NCI-H446 treated with DMSO at 0.1 percent for 48 hours (cell line): ENCODE measurements around the gene TANGO2.

ENCODE experiments used
- DNase-seq: peaks from one replicate; lab custom pipeline; 2025; lab: John Stamatoyannopoulos, UW

TANGO2 gene, protein sequence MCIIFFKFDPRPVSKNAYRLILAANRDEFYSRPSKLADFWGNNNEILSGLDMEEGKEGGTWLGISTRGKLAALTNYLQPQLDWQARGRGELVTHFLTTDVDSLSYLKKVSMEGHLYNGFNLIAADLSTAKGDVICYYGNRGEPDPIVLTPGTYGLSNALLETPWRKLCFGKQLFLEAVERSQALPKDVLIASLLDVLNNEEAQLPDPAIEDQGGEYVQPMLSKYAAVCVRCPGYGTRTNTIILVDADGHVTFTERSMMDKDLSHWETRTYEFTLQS

DNA sequence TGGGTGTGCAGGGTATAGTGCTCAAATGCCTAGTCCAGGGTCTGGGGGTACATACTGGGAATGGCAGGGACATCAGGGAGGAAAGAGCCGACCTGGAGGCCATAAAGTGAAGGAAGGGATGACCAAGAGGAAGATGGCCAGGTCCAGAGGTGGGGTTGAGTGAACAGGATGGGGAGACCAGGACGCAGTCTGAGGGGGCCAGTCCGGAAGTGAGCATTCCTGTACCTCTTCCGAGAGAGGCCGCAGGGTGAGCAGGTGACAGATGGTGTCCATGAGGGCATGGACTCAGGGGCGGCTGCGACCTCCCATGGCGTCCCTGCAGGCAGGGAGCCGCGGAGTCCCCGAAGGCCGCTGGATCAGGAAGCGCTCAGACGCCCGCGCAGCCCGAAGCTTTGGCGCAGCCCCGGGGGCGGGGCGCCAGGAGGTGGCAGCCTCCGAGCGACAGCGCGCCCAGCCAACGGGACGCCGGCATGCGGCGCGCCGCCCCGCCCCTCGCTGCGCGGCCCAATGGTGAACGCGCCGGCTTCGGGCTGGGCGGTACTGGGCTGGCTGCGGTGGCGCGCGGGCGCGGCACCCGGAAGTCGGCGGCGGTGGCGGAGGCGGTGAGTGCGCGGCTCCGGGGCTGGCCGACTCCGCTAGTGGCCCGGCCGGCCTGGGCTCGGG is at the start of gene TANGO2:
Gene TANGO2 (plus strand): TSS at position 578 of the 663 bp plus-strand sequence. CDS start 15,689 bp downstream, outside the sequence.
- peak; percentile 73 for DNase-seq

DNA sequence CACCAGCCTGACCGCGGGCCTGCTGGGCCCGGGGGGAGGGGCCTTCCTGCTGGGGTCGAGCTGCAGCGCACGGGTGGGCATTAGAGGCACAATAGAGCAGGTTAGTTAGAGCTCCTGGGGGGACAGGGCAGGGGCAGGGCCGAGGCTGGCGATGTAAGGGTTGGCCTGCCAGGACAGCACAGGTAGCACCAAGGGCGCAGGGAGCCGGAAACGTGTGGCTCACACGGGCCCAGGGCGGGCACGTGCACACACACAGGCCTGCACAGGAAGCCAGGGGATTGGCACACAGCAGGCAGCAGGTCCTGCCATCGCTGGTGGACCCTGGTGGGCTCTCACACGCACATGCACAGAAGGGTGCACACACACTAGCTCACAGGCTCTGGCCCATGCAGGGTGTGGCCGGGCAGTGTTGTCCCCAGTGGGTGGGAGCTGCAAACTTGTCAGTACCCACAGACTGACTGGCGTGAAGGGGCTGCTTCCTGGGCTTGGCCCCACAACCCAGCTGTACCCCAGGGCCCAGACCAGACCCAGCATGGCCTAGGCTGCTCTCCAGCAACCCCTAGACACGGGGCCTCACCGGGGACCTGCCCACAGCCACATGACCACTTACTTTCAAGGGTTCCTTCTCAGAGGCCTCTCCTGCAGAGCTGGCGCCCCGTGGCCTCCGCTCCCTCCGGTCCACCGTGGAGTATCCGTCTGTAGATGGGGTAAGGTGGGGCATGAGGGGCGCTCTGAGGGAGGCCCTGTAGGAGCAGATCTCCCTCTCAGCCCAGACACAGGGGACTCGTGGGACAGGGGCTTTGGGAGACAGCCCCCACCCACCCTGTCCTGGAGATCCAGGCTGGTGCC is 49.4 kb upstream of the TANGO2 start:
- no peak for DNase-seq

DNA sequence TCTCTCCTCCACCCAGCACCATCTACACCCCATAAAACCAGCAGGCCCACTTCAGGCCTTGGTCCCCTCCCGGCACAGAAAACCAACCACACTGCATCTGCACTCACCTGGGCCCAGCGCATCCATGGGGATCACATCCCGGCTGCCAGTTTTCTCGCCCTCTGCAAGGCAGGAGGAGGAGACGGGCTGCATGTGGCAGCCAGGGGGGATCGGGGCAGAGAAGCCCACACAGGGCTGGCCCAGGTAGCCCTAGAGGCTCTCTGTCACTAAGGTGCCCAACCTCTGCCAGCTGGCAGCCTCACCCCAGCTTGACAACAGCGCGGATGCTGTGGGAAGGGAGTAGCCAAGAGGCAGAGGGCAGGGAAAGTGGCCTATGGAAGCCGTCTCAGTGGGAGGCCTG is 48.7 kb upstream of the TANGO2 start:
- no peak for DNase-seq

DNA sequence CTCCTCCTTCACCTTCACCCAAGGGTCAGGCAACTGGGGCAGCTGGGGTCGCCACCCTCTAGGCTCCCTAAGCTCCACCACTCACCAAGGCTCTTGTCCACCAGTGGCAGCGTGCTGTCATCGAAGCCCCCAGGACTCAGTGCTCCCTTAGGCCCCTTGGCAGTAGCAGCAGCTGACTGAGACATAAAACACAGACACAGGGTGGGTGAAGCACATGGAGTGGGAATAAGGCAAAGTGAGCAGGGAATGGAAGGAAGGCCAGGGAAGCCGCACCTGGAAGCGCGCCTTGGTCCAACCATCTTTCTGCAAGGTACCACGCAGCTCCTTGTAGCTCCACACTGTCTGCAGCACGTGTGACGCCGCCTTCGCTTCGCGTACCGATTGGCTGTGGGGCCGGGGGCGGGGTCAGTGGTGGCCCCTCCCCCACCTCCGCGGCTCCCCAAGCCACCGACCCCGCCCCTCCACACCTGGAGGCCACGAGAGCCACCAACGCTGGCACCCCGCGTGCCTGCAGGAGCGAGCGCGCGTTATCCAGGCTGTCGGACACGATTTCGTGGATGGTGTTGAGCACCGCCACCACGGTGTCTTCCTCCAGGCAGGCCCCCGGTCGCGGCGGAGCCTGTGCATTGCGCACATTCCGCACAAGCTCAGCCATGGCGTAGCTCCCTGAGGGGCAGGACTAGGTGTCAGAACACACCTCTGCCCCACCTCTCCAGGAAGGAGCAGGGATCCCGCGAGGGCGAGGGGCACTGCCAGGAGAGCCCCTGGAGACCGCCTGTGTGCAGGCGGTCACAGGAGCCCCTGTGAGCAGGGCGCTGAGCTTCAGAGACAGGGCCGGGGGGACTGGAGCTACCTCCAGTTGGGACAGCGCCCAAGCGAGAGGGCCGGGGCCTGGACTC is 48.0 kb upstream of the TANGO2 start:
- DNase-seq, result no peak

DNA sequence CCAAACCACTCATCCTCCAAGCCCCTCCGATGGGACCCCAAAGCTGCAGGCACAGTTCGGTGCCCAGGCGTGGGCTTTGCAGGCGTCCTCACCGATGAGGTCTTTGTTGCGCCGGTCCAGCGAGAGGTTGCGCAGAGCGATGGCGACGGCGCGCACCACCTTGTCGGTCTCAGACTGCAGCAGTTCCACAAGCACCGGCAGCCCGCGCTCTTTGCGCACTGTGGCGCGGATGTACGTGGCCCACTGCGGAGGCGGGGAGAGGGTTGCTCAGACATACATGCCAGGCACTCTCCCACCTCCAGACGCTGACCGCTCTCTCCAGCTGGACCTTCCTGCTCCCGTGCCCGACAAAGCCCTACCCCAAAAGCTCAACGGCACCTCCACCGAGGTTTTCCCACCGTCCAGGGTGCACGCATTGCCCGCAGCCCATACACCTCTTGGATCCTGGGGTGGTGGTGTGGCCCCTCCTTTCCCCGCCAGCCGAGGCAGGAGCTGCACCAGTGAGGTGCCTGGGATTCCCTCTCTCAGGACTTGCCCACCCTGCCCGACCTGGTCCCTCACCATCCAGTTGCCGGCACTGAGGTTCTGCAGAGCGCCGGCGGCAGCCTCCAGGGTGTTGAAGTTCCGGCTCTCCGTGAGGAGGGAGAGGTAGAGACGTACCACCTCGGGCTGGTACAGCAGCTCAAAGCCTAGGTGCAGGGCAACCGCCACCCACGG is 47.2 kb upstream of the TANGO2 start:
- no peak for DNase-seq

DNA sequence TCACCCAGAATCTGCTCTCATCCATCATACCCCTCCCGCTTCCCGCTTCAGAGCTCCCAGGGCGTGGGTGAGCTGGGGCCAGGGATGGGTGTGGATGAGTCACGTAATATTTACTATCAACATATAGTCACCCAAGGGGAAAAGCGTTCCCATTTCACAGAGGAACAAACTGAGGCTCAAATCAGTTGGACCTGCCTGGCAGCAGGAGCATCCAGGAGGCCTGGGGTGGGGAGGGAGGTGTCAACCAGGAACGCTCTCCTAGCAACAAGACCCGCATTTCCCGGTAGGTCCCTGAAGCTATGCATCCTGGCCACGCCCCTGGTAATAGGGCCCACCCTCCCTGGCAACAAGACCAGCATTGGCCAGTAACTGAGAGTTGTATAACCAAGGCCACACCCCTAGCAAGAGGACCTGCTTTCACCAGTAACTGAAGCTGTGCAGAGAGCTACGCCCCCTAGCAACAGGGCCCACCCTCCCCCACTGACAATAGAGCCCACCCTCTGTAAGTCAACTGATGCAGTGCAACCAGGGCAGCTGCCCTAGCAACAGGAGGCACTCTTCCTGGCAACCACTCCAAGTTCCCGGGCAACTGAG is 46.5 kb upstream of the TANGO2 start:
- DNase-seq, result peak; percentile 82

DNA sequence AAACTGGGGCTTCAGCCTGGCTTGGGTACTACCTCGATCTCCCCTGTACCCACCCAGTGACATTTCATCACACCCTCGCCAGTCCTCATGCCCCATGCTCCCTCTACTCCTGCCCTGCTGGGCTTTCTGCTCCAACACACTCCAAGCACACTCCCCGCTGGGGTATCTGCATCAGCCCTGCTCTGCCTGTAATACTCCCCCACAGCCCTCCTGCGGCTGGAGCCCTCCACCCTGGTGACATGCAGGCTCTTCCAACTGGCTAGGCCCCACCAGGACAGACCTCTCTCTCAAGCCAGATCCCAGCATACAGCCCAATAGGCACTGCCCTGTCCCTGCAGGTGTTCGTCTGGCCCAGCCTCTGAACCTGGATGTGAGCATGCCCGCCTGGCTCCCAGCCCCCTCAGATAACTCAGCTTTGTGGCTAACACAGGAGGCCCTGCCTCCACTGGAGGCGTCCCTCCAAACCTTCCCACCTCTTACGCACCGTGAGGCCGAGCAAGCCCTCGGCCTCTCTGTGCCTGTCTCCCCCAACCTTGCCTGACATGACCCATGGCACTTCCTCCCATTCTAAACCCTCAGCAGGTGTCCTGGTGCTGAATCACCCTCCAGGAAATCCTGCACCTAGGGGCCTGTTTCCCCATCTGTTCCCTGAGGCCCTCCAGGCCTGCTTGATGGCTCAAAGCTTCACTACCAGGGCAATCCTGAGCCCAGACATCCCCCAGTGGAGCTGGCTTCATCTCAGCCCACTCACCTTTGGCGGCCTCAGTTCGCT is 45.8 kb upstream of the TANGO2 start:
- no peak for DNase-seq

DNA sequence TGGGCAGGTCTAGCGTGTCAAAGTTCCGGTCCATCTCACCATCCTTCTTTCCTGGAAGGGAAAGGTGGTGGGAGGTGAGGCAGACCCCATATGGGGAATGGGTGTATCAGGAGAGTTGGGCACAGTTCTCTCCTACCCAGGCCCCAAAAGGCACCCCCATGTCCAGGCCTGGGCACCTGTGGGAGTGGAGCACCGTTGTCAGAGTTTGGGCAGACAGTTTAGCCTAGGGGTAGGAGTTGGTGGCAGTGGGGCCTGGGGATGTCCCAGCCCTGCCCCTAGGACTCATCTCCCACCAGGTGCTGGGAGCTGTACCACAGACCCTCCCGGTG is 45.2 kb upstream of the TANGO2 start:
- DNase-seq, result no peak

DNA sequence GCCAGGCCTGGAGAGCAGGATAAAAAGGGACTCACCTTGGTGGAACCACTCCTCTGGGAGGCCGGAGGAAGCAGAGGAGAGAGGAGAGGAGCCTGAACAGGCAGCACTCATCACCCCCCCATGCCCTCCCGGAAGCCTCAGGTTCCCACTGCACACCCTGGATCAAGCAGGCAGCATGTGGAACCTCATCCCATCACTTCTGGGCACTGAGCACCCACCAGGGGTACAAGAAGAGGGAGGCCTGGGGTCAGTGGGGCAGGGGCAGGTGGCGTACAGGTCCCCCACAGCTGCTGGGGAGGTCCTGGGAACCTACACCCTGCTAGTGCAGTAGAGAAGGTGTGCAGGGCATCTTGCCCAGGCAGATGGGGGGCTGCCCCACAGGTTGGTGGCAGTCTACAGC is 44.2 kb upstream of the TANGO2 start:
- no peak for DNase-seq

DNA sequence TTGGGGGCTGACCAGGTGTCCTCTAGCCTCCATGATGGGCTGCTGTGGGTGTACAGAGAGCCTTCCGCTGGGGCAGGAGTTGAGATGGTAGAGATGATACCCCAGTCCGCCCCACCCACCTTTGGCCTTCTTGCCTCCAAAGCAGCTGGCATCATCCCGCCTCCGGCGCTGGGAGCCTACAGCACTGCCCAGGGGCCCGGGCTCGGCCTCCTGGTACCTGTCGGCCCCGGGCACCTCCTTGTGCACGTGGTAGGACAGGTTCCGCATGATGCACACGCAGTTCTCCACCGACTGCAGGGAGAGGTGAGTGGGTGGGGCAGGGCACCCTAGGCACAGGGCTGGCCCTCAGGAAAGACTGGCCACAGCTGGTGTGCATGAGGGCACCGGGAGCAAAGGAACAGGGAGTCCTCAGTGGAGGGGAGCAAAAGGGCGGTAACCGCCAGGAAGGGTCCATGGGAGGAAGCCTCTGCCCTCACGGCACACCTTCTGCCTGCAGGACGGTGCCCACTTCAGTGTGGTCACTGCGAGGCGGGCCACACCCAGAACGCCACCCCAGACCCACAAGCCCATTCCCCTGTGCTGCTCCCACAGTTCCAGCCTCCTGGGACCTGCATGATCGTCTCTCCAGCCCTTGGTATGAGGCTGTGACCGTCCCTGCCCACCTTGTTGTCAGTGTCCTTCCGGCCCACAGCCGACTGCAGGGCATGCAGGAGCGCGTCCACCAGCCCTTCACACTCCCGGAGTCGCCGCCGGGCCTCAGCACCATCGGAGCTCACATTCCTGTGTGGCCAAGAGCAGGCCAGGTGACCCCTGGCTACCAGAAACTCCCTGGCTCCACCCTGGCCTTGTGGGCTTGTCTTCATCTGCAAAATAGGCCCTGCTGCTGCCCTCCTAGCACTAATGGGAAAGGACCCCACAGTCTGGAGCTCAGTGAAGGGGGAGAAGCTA is 43.3 kb upstream of the TANGO2 start:
- DNase-seq, result no peak

DNA sequence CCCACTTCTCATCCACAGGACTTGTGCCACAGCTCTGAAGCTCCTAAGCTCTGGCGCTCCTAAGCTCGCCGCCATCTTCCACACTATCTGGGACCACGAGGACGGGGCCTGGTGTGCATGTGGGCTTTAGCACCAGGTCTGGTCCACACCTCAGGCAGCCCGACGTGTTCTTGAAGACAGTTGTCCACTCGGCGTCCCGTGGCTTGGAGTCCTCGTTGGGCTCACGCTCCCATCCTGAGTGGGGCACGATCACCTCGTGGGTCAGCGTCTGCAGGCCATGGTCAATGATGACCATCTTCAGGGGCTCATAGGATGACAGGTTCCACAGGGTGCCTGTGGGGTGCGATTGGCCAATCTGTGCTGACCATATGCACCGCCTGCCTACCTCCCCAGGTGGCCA is 42.2 kb upstream of the TANGO2 start:
- no peak for DNase-seq

DNA sequence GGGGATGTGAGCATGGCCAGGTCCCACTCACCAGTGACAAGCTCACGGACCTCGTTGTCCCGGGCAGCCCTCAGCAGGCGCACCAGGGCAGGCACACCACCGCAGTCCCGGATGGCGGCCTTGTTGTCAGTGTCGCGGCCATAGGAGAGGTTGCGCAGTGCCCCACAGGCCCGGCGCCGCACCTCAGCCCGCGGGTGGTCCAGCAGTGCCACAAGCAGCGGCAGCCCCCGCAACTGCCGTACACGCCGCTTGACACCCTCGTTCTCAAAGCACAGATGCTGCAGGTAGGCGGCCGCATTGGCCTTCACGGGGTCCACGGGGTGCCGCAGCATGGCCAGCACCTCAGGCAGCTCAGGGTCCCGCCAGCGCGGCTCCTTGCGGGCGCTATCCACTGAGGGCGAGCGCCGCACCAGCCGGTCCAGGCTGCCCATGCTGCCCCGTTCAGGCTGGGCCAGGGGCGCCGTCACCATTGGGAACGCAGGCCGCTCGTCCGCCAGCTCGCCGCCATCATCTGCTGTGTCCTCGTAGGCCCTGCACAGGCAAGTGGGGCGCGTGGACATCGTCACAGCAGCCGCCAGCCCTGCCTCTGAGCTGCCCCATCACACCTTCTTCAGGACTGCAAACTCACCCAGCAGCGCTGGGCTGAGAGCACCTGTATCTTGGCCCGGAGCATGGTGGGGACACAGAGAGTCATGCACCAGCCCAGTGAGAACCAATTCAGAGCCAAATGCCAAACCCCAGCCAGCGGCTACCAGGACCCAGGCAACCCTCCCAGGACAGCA is 41.0 kb upstream of the TANGO2 start:
- DNase-seq, result no peak

DNA sequence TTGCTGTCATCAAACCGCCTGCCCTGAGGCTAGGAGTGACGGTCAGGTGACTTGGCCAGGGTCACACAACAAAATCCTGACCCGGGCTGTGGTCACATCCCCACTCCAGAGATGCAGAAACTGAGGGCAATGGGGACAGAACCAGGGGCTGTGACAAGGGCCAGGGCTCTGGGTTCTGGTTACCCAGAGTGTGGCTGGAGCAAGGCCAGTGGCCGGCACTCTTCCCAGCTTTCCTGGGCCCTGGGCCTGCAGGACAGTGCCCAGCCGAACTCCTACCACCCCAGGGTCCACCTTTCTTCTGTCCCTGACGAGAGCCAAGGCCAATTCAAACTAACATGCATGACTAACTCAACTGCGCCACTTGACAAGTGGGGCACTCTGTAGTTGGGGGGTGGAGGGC is 40.1 kb upstream of the TANGO2 start:
- DNase-seq, result no peak

DNA sequence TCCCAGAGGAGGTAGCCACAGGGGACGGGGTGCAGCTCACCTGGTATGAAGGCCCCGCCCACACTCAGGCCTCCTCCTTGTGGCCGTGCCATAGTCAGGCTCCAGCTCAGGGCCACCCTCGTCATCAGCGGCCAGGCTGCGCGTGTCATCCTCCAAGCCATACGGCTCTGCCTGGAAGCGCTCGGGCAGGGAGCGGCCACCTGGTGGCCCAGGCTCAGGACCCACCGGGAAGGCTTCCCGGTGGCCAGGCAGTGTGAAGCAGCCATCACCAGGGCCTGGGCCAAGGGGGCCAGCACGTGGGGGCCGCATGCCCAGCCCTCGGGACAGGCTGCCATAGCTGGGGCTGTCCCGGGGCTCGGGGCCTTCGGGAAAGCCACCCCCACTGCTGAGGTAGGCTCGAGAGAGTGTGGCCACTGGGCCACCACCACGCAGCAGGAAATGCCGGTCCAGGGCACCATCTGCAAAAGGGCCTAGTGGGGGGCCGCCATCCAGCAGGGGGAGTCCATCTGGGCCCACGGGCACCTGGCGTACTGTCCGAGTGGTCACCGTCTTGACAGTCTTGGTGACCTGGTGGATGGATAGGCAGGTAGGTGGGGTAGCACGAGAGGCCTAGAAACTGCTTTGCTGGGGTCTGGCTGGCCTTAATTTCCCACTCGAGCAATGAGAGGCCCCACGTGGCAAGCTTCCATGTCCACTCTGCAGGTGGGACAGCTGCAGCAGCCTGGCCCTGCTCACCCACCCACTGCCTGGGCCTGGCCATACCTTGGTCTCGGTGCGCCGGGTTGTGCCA is 39.5 kb upstream of the TANGO2 start:
- DNase-seq, result no peak

DNA sequence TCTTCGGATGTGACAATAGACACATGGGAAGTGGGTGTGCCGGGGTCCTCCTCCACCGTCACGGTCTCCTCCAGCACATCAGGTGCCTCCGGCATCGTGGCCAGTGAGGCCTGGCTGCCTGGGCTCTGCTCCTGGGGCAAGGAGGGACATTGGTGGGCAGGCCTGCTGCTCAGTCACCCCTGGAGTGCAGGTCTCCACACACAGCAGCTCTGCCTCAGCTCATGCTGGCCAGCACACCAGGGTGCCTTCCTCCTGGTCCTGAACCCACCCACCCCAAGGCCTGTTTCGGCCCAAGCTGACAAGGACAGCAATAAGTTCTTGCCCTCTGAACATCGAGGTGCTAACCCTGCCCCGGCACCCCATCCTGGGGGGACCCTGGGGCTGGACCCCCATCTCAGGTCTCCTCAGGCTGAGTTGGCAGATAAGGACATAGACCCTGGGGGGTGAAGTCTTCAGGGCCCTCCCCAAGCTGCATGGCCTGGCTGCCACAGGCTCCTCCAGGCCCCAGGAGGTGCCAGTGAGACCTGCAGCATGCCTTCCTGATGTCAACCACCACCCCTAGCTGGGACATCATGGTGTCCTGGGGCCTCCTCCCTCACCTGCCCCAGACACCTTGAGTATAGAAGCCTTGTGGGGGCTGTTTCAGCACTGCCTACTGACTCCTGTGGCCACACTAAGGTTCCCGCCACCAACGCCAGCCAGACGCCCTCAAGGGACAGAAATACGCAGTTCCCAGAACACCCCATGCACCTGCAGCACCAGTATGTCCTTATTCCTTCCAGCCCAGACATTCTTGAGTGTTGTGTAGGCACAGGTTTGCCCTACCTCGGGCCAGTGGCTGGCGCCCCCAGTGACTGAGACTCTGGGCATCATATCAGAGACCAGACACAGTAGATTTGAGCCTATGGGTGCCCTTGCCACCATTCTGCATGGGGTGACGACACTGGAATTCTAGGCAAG is 38.7 kb upstream of the TANGO2 start:
- no peak for DNase-seq

DNA sequence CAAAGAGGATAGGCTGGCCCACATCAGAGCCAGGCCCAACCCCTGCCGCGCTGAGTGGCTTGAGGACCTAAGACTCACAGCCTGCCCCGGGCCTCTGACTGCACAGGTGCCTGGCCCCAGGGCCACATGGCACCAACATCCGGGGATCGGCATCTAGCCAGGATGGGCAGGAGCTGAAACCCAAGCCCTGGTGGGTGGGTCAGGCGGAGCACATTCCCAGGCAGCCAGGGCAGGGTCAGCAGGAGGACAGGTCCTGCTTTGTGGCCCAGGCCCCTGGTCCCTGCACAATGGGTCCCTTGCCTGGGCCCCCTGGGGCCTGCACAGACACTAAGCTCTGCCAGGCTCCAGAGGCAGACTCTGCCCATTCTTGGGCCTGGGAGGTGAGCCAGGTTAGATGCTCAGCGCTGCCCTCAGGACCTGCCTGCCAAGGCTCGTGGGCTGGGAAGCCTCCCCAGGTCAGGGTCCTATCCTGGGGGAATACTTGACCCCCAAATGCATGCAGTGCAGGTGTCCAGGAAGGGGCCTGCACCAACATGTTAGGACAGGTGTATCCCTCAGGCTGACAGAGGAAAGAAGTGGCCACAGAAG is 37.8 kb upstream of the TANGO2 start:
- DNase-seq, result no peak
